Measurements from ENCODE around the gene ADGRF5. TPM values are rescaled to one million over a fixed set of nuclear protein-coding genes. Genes with fewer than 3 reads are reported as not detected.

The ADGRF5 gene
- total RNA-seq (ENCODE audit: unreplicated experiment), result 0.37 TPM
- long read RNA-seq, result 0 reads

- Mint-ChIP-seq H3K4me3 (ENCODE audit: unreplicated experiment) (no peak within 1 kb of the TSS), H3K27ac (ENCODE audit: unreplicated experiment) (no peak within 1 kb of the TSS), H3K27me3 (ENCODE audit: unreplicated experiment) (no peaks in the 10 kb centered on the region), H3K36me3 (ENCODE audit: unreplicated experiment) (no peaks in the 10 kb centered on the region), H3K4me1 (ENCODE audit: low read depth, unreplicated experiment) (peaks cover 21% of the 10 kb centered on the region), H3K9me3 (ENCODE audit: unreplicated experiment) (peaks cover 2% of the 10 kb centered on the region)
- no peak for TF ChIP-seq CTCF (IDR thresholded peaks at IDR 0.05; ENCODE audit: partially characterized antibody, unreplicated experiment)
- no peak for DNase-seq
Observed at GRCh38 chr6:46921731-46922130, at the start of gene ADGRF5. Gene ADGRF5, minus strand, starts transcription at chr6:46921938. Its CDS starts 15,176 bp downstream, at chr6:46906762.

- Mint-ChIP-seq H3K4me3 (ENCODE audit: unreplicated experiment) (no peak overlapping the region), H3K27me3 (ENCODE audit: unreplicated experiment) (no peaks in the 10 kb centered on the region), H3K27ac (ENCODE audit: unreplicated experiment) (no peak overlapping the region), H3K9me3 (ENCODE audit: unreplicated experiment) (no peaks in the 10 kb centered on the region), H3K4me1 (ENCODE audit: low read depth, unreplicated experiment) (no peaks in the 10 kb centered on the region), H3K36me3 (ENCODE audit: unreplicated experiment) (no peaks in the 10 kb centered on the region)
- DNase-seq, result no peak
- TF ChIP-seq CTCF (IDR thresholded peaks at IDR 0.05; ENCODE audit: partially characterized antibody, unreplicated experiment), result no peak
Observed at GRCh38 chr6:46969206-46969605, 47.5 kb upstream of the ADGRF5 start.

- Mint-ChIP-seq H3K27me3 (ENCODE audit: unreplicated experiment) (no peaks in the 10 kb centered on the region), H3K36me3 (ENCODE audit: unreplicated experiment) (no peaks in the 10 kb centered on the region), H3K4me3 (ENCODE audit: unreplicated experiment) (no peak overlapping the region), H3K27ac (ENCODE audit: unreplicated experiment) (no peak overlapping the region), H3K4me1 (ENCODE audit: low read depth, unreplicated experiment) (no peaks in the 10 kb centered on the region), H3K9me3 (ENCODE audit: unreplicated experiment) (no peaks in the 10 kb centered on the region)
- no peak for DNase-seq
- TF ChIP-seq CTCF (IDR thresholded peaks at IDR 0.05; ENCODE audit: partially characterized antibody, unreplicated experiment), result no peak
Observed at GRCh38 chr6:46967826-46968349, 46.1 kb upstream of the ADGRF5 start.

- Mint-ChIP-seq H3K9me3 (ENCODE audit: unreplicated experiment) (no peaks in the 10 kb centered on the region), H3K27me3 (ENCODE audit: unreplicated experiment) (no peaks in the 10 kb centered on the region), H3K4me3 (ENCODE audit: unreplicated experiment) (no peak overlapping the region), H3K36me3 (ENCODE audit: unreplicated experiment) (no peaks in the 10 kb centered on the region), H3K27ac (ENCODE audit: unreplicated experiment) (no peak overlapping the region), H3K4me1 (ENCODE audit: low read depth, unreplicated experiment) (no peaks in the 10 kb centered on the region)
- no peak for TF ChIP-seq CTCF (IDR thresholded peaks at IDR 0.05; ENCODE audit: partially characterized antibody, unreplicated experiment)
- DNase-seq, result no peak
Observed at GRCh38 chr6:46964716-46965519, 43.2 kb upstream of the ADGRF5 start.

- H3K27me3 Mint-ChIP-seq (ENCODE audit: unreplicated experiment), result no peaks in the 10 kb centered on the region
- no peak overlapping the region for H3K4me3 Mint-ChIP-seq (ENCODE audit: unreplicated experiment)
- no peak for DNase-seq
- no peaks in the 10 kb centered on the region for H3K4me1 Mint-ChIP-seq (ENCODE audit: low read depth, unreplicated experiment)
- no peak overlapping the region for H3K27ac Mint-ChIP-seq (ENCODE audit: unreplicated experiment)
- no peak for TF ChIP-seq CTCF (IDR thresholded peaks at IDR 0.05; ENCODE audit: partially characterized antibody, unreplicated experiment)
- H3K9me3 Mint-ChIP-seq (ENCODE audit: unreplicated experiment), result no peaks in the 10 kb centered on the region
- H3K36me3 Mint-ChIP-seq (ENCODE audit: unreplicated experiment), result no peaks in the 10 kb centered on the region
Observed at GRCh38 chr6:46963626-46964025, 41.9 kb upstream of the ADGRF5 start.

Measured in glutamatergic neuron (in vitro differentiated cells).